ENCODE measurements around the gene ZNF324. TPM values are rescaled to one million over a fixed set of nuclear protein-coding genes. Genes with fewer than 3 reads are reported as not detected.

Gene ZNF324
- total and polyA plus RNA-seq, 9 of the 15 experiments (the other 6 are each of a cell fraction or from before 2014, with no cell fraction given): 0.92 to 16.4 (median 5.3) TPM

DNA sequence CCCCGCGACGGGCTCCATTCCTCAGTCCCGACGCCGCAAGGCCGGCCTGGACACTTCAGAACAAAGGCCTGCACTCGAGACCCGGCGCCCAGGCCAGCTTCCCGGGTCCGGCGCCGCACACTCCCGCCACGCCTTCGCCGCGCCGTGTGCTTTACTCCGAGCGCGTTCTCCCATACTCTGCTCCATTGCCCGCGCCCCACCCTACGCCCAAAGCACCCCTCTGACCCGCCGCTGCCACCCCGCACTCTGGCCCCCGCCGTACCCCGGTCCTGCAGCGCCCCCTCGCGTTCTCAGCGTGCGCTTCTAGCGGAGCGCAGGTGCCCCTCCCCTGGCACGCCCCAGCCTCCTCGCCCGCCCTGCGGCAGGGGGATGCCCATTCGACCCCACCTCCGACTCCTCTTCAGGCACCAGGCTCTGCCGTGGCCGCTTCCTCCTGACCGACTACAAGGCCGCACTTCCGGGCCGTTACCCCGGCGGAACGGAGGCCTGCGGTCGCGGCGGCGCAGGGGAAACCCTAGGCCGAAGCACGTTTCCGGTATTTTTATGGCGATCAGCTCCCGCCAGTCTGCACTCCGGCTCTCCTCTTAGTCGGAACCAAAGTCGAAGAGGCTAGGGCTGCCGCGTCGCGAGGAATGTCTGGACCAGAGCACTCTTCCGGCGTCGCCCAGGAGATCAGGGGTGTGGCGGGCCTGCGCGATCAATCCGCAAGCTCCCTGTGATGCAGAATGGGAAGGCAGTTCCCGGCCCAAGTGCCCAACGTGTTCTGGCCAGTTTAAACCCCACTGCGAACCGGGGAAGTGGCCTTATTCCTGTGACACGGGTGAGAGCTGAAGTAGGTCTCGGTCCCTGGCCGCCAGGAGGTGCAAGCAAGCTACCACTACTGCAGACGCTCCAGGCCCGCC is 52.7 kb downstream of the ZNF324 start, which contains the start of gene ZBTB45 (continued):
- TF ChIP-seq CCNT2 (IDR thresholded peaks at IDR 0.05; ENCODE audit: borderline replicate concordance, extremely low read depth, insufficient read length, low read depth, low read length): peak; percentile 52
- TF ChIP-seq GABPB1 (CRISPR knock-in tag; IDR thresholded peaks at IDR 0.05): peak; percentile 100
- TF ChIP-seq ZNF41 (CRISPR knock-in tag; conservative IDR thresholded peaks at IDR 0.05): peak; percentile 16; the same call in 1 of the 2 replicates
- no peak for TF ChIP-seq ZNF551 (CRISPR knock-in tag; IDR thresholded peaks at IDR 0.05)
- peak; percentile 79 to 99; a peak in 3 of 4 replicates for TF ChIP-seq TEAD1 (CRISPR knock-in tag; IDR thresholded peaks at IDR 0.05)
- TF ChIP-seq, protein P1, sequence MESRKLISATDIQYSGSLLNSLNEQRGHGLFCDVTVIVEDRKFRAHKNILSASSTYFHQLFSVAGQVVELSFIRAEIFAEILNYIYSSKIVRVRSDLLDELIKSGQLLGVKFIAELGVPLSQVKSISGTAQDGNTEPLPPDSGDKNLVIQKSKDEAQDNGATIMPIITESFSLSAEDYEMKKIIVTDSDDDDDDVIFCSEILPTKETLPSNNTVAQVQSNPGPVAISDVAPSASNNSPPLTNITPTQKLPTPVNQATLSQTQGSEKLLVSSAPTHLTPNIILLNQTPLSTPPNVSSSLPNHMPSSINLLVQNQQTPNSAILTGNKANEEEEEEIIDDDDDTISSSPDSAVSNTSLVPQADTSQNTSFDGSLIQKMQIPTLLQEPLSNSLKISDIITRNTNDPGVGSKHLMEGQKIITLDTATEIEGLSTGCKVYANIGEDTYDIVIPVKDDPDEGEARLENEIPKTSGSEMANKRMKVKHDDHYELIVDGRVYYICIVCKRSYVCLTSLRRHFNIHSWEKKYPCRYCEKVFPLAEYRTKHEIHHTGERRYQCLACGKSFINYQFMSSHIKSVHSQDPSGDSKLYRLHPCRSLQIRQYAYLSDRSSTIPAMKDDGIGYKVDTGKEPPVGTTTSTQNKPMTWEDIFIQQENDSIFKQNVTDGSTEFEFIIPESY (CRISPR knock-in tag; IDR thresholded peaks at IDR 0.05): peak; percentile 93
- TF ChIP-seq E2F3 (CRISPR knock-in tag; IDR thresholded peaks at IDR 0.05): peak; percentile 84; the same call in 1 of the 2 replicates
- no peak for TF ChIP-seq SMAD2 (IDR thresholded peaks at IDR 0.05; ENCODE audit: low read depth, low read length)
- TF ChIP-seq, protein P2, sequence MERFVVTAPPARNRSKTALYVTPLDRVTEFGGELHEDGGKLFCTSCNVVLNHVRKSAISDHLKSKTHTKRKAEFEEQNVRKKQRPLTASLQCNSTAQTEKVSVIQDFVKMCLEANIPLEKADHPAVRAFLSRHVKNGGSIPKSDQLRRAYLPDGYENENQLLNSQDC (CRISPR knock-in tag; IDR thresholded peaks at IDR 0.05): peak; percentile 91
- TF ChIP-seq MAFG (tag; conservative IDR thresholded peaks at IDR 0.05): no peak
- TF ChIP-seq, protein P3, sequence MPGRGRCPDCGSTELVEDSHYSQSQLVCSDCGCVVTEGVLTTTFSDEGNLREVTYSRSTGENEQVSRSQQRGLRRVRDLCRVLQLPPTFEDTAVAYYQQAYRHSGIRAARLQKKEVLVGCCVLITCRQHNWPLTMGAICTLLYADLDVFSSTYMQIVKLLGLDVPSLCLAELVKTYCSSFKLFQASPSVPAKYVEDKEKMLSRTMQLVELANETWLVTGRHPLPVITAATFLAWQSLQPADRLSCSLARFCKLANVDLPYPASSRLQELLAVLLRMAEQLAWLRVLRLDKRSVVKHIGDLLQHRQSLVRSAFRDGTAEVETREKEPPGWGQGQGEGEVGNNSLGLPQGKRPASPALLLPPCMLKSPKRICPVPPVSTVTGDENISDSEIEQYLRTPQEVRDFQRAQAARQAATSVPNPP (IDR thresholded peaks at IDR 0.05; ENCODE audit: borderline replicate concordance, insufficient read depth, insufficient read length): no peak
- TF ChIP-seq CREM (IDR thresholded peaks at IDR 0.05; ENCODE audit: low read depth): peak; percentile 92
- TF ChIP-seq ASH1L (IDR thresholded peaks at IDR 0.05; ENCODE audit: borderline replicate concordance, low read depth, partially characterized antibody): no peak
- TF ChIP-seq, protein P4, sequence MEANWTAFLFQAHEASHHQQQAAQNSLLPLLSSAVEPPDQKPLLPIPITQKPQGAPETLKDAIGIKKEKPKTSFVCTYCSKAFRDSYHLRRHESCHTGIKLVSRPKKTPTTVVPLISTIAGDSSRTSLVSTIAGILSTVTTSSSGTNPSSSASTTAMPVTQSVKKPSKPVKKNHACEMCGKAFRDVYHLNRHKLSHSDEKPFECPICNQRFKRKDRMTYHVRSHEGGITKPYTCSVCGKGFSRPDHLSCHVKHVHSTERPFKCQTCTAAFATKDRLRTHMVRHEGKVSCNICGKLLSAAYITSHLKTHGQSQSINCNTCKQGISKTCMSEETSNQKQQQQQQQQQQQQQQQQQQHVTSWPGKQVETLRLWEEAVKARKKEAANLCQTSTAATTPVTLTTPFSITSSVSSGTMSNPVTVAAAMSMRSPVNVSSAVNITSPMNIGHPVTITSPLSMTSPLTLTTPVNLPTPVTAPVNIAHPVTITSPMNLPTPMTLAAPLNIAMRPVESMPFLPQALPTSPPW (CRISPR knock-in tag; IDR thresholded peaks at IDR 0.05): peak; percentile 92
- TF ChIP-seq ARID2 (IDR thresholded peaks at IDR 0.05): peak; percentile 90
- 0 out of 2 replicates have a peak, but pooled peaks have one; percentile 20 for TF ChIP-seq ZNF589 (CRISPR knock-in tag; IDR thresholded peaks at IDR 0.05; ENCODE audit: low read depth)
- TF ChIP-seq, protein P5, sequence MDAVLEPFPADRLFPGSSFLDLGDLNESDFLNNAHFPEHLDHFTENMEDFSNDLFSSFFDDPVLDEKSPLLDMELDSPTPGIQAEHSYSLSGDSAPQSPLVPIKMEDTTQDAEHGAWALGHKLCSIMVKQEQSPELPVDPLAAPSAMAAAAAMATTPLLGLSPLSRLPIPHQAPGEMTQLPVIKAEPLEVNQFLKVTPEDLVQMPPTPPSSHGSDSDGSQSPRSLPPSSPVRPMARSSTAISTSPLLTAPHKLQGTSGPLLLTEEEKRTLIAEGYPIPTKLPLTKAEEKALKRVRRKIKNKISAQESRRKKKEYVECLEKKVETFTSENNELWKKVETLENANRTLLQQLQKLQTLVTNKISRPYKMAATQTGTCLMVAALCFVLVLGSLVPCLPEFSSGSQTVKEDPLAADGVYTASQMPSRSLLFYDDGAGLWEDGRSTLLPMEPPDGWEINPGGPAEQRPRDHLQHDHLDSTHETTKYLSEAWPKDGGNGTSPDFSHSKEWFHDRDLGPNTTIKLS (IDR thresholded peaks at IDR 0.05; ENCODE audit: borderline replicate concordance, low read depth): peak; percentile 71; the same call in 1 of the 2 replicates
- TF ChIP-seq POLR2B (IDR thresholded peaks at IDR 0.05; ENCODE audit: low read depth, partially characterized antibody): peak; percentile 70
- TF ChIP-seq ZNF584 (CRISPR knock-in tag; IDR thresholded peaks at IDR 0.05; ENCODE audit: low read depth): 0 out of 2 replicates have a peak, but pooled peaks have one; percentile 59
- TF ChIP-seq ARID1B (IDR thresholded peaks at IDR 0.05): peak; percentile 60

Data from K562 (cell line).